Umbilical cord (tissue), 2 donors: ENCODE results near the gene CFLAR. TPM values are rescaled to one million over a fixed set of nuclear protein-coding genes. Genes with fewer than 3 reads are reported as not detected.

ENCODE experiments used
- DNase-seq: peaks from one replicate; pipeline ENCODE4 v3.0.0-alpha.2; 2015; ENCODE audit warnings: low spot score
- total RNA-seq: library from RNA; depleted of rRNA; stranded (reverse); fragments of >200 nt; gene quantifications from one replicate; pipeline ENCODE4 v1.2.3, GENCODE V29; 2014; ENCODE audit warnings: low replicate concordance; ENCODE audit not compliant: insufficient read depth

CFLAR gene
- total RNA-seq, 1 donor from 2014 or later: 103 TPM

DNA sequence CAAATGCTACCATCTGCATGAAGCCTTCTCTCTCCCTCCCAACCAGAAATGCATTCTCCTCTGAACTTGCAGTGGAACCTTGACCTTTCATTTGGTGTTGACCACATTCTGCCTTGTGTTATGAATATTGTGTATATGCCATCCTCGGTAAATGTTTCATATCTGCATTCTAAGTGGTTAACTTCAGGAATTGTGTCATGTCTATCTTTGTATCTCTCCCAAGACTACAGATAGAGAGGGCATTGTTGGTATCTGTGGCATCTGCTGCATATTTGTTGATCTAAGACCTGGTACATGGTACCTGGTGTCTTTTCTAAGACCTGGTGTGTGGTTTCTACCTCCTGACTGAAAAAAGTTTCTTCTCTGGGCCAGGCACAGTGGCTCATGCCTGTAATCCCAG is 101.0 kb downstream of the CFLAR start:
- DNase-seq: no peak

GRCh38 chr2:201218780-201219179 is 102.8 kb downstream of the CFLAR start:
- DNase-seq: no peak

DNA sequence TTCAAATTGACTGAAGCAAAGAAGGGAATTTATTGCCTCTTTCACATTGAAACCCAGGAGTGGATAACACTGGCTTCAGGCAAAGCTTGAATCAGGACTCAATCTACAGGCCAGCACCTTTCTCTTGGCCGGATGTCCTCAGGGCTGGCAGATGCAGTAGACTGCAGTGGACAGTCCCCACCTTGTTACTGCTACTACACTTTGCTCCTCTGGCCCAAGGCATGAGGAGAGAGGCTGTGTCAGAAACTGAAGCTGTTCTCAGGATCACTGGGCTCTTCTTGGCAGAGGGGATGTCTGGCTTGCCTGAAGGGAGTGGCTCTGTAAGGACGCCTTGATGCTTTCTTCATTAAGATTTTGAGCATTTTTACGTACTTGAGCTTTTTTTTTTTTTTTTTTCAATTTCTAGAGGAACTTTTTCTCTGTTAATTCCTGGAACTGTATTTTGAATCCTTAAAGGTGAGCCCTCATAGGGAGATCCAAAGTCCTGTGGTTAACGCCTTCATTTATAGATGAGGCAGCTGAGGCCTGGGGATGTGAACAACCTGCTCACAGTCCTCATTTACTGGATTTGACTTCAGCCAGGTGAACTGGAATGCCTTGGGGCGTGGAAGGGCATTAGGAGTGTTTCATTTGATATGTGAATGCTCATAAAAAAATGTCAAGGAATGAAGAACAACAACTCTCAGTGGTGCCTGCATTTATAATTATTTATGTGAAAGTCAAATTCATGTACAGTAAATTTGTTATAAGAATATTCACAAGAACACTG is 103.5 kb downstream of the CFLAR start:
- DNase-seq: no peak

DNA sequence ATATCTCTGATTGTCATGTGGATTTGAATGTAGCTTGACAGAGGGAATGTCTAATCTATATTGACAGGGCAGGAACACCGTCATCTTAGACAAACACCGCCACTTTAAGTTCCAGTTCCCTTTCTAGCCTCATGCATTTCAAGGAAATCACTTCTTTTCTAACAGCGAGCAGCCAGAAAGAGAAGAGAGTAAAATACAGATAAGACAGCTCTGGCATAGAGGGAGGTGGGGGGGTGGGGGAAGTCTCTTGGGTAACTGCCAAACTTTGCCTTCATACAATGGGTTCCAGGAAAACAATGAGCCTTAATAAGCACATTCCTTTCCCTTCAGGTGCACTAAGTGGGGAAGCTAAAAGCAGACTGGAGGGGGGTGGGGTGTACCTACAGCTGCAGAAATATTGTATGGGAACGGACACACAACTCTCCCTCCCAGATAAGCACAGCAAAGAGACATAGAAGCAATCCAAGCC is 104.2 kb downstream of the CFLAR start:
- DNase-seq: peak; percentile 46

DNA sequence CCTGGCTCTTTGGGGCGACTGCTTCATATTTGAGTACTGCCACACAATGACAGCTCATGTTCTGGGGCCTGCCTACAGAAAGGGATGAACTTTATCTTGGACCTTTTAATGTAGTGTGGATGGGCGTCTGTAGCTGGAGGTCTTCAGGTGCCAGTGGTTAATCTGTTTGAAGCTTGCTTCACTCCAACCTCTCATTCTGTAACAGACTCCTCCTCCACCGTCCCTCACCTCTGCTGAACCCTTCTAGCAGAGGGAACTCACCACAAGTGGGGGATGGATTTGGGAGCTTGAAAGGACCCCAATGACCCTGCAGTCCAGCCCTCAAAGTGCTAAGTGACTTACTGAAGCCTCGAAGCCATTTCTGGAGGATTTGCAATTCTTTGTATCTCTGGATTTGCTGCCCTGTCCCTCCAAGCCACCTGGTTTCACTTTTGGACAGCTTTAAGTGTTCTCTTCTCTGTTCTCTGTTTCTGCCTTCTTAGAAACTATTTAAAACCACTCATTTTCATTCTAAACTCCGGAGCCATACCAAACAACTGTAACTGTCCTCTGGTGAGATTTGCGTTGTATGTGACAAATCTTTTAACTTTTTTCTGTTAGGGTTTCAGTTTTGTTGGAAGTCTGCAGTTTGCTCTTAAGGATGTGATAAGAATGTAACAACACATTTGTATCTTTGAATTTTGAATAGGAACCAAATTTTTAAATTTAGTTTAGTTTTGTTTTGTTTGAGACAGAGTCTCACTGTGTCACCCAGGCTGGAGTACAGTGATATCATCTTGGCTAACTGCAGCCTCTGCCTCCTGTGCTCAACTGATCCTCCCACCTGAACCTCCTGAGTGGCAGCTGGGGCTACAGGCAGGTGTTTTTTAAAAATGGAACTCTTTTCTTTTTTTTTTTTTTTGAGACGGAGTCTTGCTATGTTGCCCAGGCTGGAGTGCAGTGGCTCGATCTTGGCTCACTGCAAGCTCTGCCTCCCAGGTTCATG is 107.4 kb downstream of the CFLAR start:
- no peak for DNase-seq

Other genes with a start within 250 kb of the CFLAR start
- 40.0 TPM for gene PPIL3, start 227.1 kb upstream of the CFLAR start, total RNA-seq
- 29.4 TPM for gene NIF3L1, start 226.8 kb upstream of the CFLAR start, total RNA-seq
- 19.5 TPM for gene ORC2, start 152.5 kb upstream of the CFLAR start, total RNA-seq
- gene HYCC2, start 44.5 kb upstream of the CFLAR start, total RNA-seq: 29.9 TPM
- gene NDUFB3, start 44.2 kb upstream of the CFLAR start, total RNA-seq: 29.4 TPM
- gene CASP10, start 67.0 kb downstream of the CFLAR start, total RNA-seq: 3.4 TPM
- 41.2 TPM for gene CASP8, start 144.4 kb downstream of the CFLAR start, total RNA-seq
- gene FLACC1, start 241.2 kb downstream of the CFLAR start, total RNA-seq: 10.8 TPM